HG03196 (cell line): ENCODE measurements around the gene SOST.

ENCODE experiments used
- ATAC-seq: cut with Tn5 transposase; IDR thresholded peaks from one replicate; pipeline ENCODE4 v1.9.1; 2021; ENCODE audit not compliant: unreplicated experiment

Gene SOST

GRCh38 chr17:43745541-43745940 is 13.1 kb downstream of the SOST start:
- ATAC-seq: no peak

GRCh38 chr17:43741636-43742035 is 17.0 kb downstream of the SOST start:
- ATAC-seq: no peak

GRCh38 chr17:43740541-43740940 is 18.1 kb downstream of the SOST start:
- no peak for ATAC-seq

- no peak for ATAC-seq
These were observed 20.9 kb downstream of the SOST start for GRCh38 chr17:43737722-43738121.

- ATAC-seq: no peak
These were observed 22.2 kb downstream of the SOST start for GRCh38 chr17:43736389-43736788.

- ATAC-seq: no peak
These were observed 24.2 kb downstream of the SOST start for GRCh38 chr17:43734376-43734775.

- no peak for ATAC-seq
These were observed 24.6 kb downstream of the SOST start for GRCh38 chr17:43733956-43734355.

GRCh38 chr17:43732958-43733357 is 25.6 kb downstream of the SOST start:
- no peak for ATAC-seq

- ATAC-seq: no peak
These were observed 30.5 kb downstream of the SOST start for GRCh38 chr17:43728081-43728480.

GRCh38 chr17:43723697-43724359 is 34.8 kb downstream of the SOST start:
- no peak for ATAC-seq

GRCh38 chr17:43722870-43723665 is 35.5 kb downstream of the SOST start:
- no peak for ATAC-seq

GRCh38 chr17:43722269-43722619 is 36.3 kb downstream of the SOST start:
- ATAC-seq: no peak

GRCh38 chr17:43721537-43722268 is 36.9 kb downstream of the SOST start:
- ATAC-seq: no peak

GRCh38 chr17:43720311-43721060 is 38.1 kb downstream of the SOST start:
- ATAC-seq: no peak

- ATAC-seq: no peak
These were observed 39.0 kb downstream of the SOST start for GRCh38 chr17:43719578-43719977.

- ATAC-seq: no peak
These were observed 40.0 kb downstream of the SOST start for GRCh38 chr17:43718544-43718943.

GRCh38 chr17:43717913-43718312 is 40.7 kb downstream of the SOST start:
- ATAC-seq: no peak

GRCh38 chr17:43714465-43715149 is 44.0 kb downstream of the SOST start:
- no peak for ATAC-seq

- no peak for ATAC-seq
These were observed 45.0 kb downstream of the SOST start for GRCh38 chr17:43713494-43714162.

GRCh38 chr17:43712397-43712796 is 46.2 kb downstream of the SOST start:
- ATAC-seq: no peak
